A549 (cell line): ENCODE data around the gene HLCS. TPM values are rescaled to one million over a fixed set of nuclear protein-coding genes. Genes with fewer than 3 reads are reported as not detected.

Experiments used
- ATAC-seq, 2 experiments: fragments of 200-7000 bp in 1 of 2; fragments of >200 bp in 1 of 2; cut with Nextera tagmentation in 1 of 2; cut with Tn5 transposase in 1 of 2; 3 replicates each; pipeline versions ENCODE4 v1.8.0 to v1.9.1; 2018 to 2020; ENCODE audit warnings: mild to moderate bottlenecking in 1 of 2, moderate library complexity in 1 of 2
- CTCF ChIA-PET: fragments of 300-600 bp; sonication (Branson Sonifier 250); formaldehyde crosslinking; extraction: SDS; loops from one replicate; lab custom pipeline; 2021; ENCODE audit warnings: antibody characterized with exemption, inconsistent platforms; lab: Yijun Ruan, JAX
- POLR2A ChIA-PET: fragments of 350-600 bp; formaldehyde crosslinking; extraction: SDS; loops from one replicate; lab custom pipeline; 2021; ENCODE audit warnings: antibody characterized with exemption, inconsistent platforms; lab: Yijun Ruan, JAX
- DNase-seq, 2 experiments: peaks; one replicate each; pipeline versions ENCODE4 v3.0.0 to v3.0.0-alpha.2; 2011 to 2016; ENCODE audit warnings: low read depth in 1 of 2, low spot score in 1 of 2
- FAIRE-seq: peaks from 2 replicates; lab custom pipeline; 2011; peaks lifted over from hg19 to GRCh38; lab: Jason Lieb, UNC
- H3K27ac ChIP-seq, 2 experiments: fragments of >200 bp; sonication (Bioruptor Twin); formaldehyde crosslinking; 3 replicates each; pipeline ENCODE4 v1.5.1; 2016 to 2017
- H3K4me1 ChIP-seq: fragments of >200 bp; sonication (Bioruptor Twin); formaldehyde crosslinking; 3 replicates; pipeline ENCODE4 v1.6.1; 2016
- H3K4me2 ChIP-seq: fragments of >200 bp; sonication (Bioruptor Twin); formaldehyde crosslinking; 3 replicates; pipeline ENCODE4 v1.6.1; 2016
- H3K4me3 ChIP-seq: fragments of >200 bp; sonication (Bioruptor Twin); formaldehyde crosslinking; 3 replicates; pipeline ENCODE4 v1.5.1; 2016
- H3K9me3 ChIP-seq: fragments of >200 bp; sonication (Bioruptor Twin); formaldehyde crosslinking; 3 replicates; pipeline ENCODE4 v1.6.1; 2016
- CBX2 ChIP-seq: fragments of 200-600 bp; sonication (generic); IDR thresholded peaks from 2 replicates; pipeline ENCODE4 v1.6.1; 2016; ENCODE audit warnings: low read depth, mild to moderate bottlenecking, borderline replicate concordance
- CHD4 ChIP-seq: fragments of 200-600 bp; sonication (generic); IDR thresholded peaks from 2 replicates; pipeline ENCODE4 v1.6.1; 2016; ENCODE audit warnings: antibody characterized with exemption, mild to moderate bottlenecking, borderline replicate concordance
- CTCF ChIP-seq: fragments of >200 bp; sonication (Bioruptor Twin); formaldehyde crosslinking; IDR thresholded peaks from 3 replicates; pipeline ENCODE4 v1.5.1; 2016
- EHMT2 ChIP-seq: fragments of 200-600 bp; sonication (generic); IDR thresholded peaks from 2 replicates; pipeline ENCODE4 v1.6.1; 2016; ENCODE audit warnings: antibody characterized with exemption, low read depth, mild to moderate bottlenecking, moderate library complexity
- EP300 ChIP-seq, 2 experiments: fragments of >200 bp; sonication (Bioruptor Twin); formaldehyde crosslinking; IDR thresholded peaks; 2 replicates in 1 of 2; 3 replicates in 1 of 2; pipeline ENCODE4 v1.6.1; 2016 to 2017
- ESRRA ChIP-seq: fragments of 150-350 bp; IDR thresholded peaks from 2 replicates; pipeline ENCODE4 v1.6.1; 2014; ENCODE audit warnings: mild to moderate bottlenecking, low read length, borderline replicate concordance
- FOSL2 ChIP-seq, 2 experiments: fragments of 450-650 bp in 1 of 2; fragments of >200 bp in 1 of 2; sonication (Bioruptor Twin) in 1 of 2; formaldehyde crosslinking; IDR thresholded peaks; 2 replicates each; pipeline versions ENCODE4 v1.5.0 to v1.6.1; 2016 to 2020; ENCODE audit warnings: mild to moderate bottlenecking in 1 of 2, moderate library complexity in 1 of 2
- FOXS1 ChIP-seq: fragments of 250-450 bp; sonication (Bioruptor Pico); IDR thresholded peaks from 2 replicates; pipeline ENCODE4 v1.5.0; 2020; ENCODE audit warnings: mild to moderate bottlenecking, moderate library complexity
- HES2 ChIP-seq: fragments of >200 bp; sonication (Bioruptor Twin); formaldehyde crosslinking; IDR thresholded peaks from 2 replicates; pipeline ENCODE4 v1.6.1; 2016
- HOXA7 ChIP-seq: fragments of 250-450 bp; sonication (Bioruptor Pico); IDR thresholded peaks from 2 replicates; pipeline ENCODE4 v1.5.0; 2020; ENCODE audit warnings: mild to moderate bottlenecking, moderate library complexity
- HOXB5 ChIP-seq: fragments of 250-450 bp; sonication (Bioruptor Pico); IDR thresholded peaks from 2 replicates; pipeline ENCODE4 v1.5.0; 2020; ENCODE audit warnings: mild to moderate bottlenecking, moderate library complexity
- NPAS2 ChIP-seq: fragments of 250-450 bp; sonication (Bioruptor Pico); IDR thresholded peaks from 2 replicates; pipeline ENCODE4 v1.8.0; 2022; ENCODE audit warnings: mild to moderate bottlenecking, moderate library complexity, borderline replicate concordance
- PBX3 ChIP-seq: IDR thresholded peaks from 2 replicates; pipeline ENCODE4 v1.6.1; 2012
- POLR2A ChIP-seq: IDR thresholded peaks from 2 replicates; pipeline ENCODE4 v1.6.1; 2012; ENCODE audit warnings: mild to moderate bottlenecking, low read length
- POLR2AphosphoS2 ChIP-seq: conservative IDR thresholded peaks from 2 replicates; pipeline ENCODE4 v1.6.1; 2012; ENCODE audit warnings: low read length, improper control_type of control experiment, inconsistent platforms
- RARB ChIP-seq: fragments of 250-450 bp; sonication (Bioruptor Pico); IDR thresholded peaks from 2 replicates; pipeline ENCODE4 v1.8.0; 2021; ENCODE audit warnings: mild to moderate bottlenecking, moderate library complexity
- TFCP2L1 ChIP-seq: fragments of 250-450 bp; sonication (Bioruptor Pico); IDR thresholded peaks from 2 replicates; pipeline ENCODE4 v1.5.0; 2021; ENCODE audit warnings: mild to moderate bottlenecking
- ZFP36 ChIP-seq: fragments of 450-650 bp; IDR thresholded peaks from 2 replicates; pipeline ENCODE4 v1.6.1; 2014; ENCODE audit warnings: borderline replicate concordance; ENCODE audit not compliant: partially characterized antibody
- WGBS: methylation state at CpG from one replicate; pipeline ENCODE4 v1.1.6; 2017; ENCODE audit errors: missing lambda C conversion rate; 5-methylcytosine and 5-hydroxymethylcytosine counted together
- polyA plus RNA-seq, 4 experiments: library from polyadenylated mRNA; depleted of rRNA in 3 of 4; stranded (reverse); fragments of >200 nt; fragmentation: RNase III in 1 of 4; extraction: RNeasy Plus Mini Kit Qiagen cat#74134 plus additional on column Dnase treatment in 1 of 4; gene quantifications; 2 replicates in 3 of 4; 3 replicates in 1 of 4; pipeline ENCODE4 v1.2.3, GENCODE V29; 2011 to 2017
- TF ChIP-seq, protein P1 (sequence below): IDR thresholded peaks from 2 replicates; pipeline ENCODE4 v1.6.1; 2012
- TF ChIP-seq, protein P2 (sequence below): IDR thresholded peaks from 2 replicates; pipeline ENCODE4 v1.6.1; 2012; ENCODE audit warnings: low read depth, borderline replicate concordance
- TF ChIP-seq, protein P3 (sequence below): fragments of 150-350 bp; IDR thresholded peaks from 2 replicates; pipeline ENCODE4 v1.6.1; 2014; ENCODE audit warnings: low read depth, mild to moderate bottlenecking, low read length

The HLCS gene
- polyA plus RNA-seq, 2 of the 4 experiments (the other 2 are of a cell fraction), result 8.4 to 24.3 TPM

DNA sequence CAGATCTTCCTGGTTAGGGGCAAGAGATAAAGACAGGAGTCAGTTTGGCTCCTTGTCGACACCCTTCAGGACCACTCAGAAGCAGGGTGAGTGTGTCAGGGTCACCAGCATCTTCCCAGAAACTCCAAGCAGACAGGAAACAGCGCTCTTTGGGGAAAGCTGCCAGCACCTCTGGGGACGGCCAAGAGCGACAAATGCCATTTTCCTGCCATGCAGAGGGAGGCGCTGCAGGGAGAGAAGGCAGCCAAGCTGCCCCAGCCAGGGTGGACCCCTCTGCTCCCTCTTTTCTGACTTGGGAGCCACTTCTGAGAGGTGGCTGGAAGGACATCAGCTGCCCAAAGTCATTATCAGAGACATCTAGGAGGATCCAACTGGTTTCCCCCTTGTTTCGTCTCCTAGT is 238.6 kb downstream of the HLCS start (continued):
- TF ChIP-seq HOXA7 (CRISPR knock-in tag) (no peak), HOXB5 (CRISPR knock-in tag) (no peak), TFCP2L1 (CRISPR knock-in tag) (no peak), CHD4 (no peak)
- TF ChIP-seq, protein P1, sequence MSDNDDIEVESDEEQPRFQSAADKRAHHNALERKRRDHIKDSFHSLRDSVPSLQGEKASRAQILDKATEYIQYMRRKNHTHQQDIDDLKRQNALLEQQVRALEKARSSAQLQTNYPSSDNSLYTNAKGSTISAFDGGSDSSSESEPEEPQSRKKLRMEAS, result no peak
- TF ChIP-seq, protein P2, sequence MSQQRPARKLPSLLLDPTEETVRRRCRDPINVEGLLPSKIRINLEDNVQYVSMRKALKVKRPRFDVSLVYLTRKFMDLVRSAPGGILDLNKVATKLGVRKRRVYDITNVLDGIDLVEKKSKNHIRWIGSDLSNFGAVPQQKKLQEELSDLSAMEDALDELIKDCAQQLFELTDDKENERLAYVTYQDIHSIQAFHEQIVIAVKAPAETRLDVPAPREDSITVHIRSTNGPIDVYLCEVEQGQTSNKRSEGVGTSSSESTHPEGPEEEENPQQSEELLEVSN, result no peak

- Histone ChIP-seq H3K9me3 (no peaks in the 10 kb centered on the region), H3K4me3 (no peak overlapping the region), H3K4me1 (no peaks in the 10 kb centered on the region), H3K27ac (no peak overlapping the region), H3K4me2 (no peak overlapping the region)
- ATAC-seq (no peak), FAIRE-seq (no peak), DNase-seq (no peak)
- 96% methylated on average over 5 of the region's 12 CpGs for WGBS
- POLR2A ChIA-PET, result no interaction called here
- no peak for TF ChIP-seq PBX3
- TF ChIP-seq HES2, result no peak
- TF ChIP-seq ESRRA, result no peak
- TF ChIP-seq HOXA7 (CRISPR knock-in tag), result no peak
- CTCF ChIA-PET, result interaction anchor here (0.8 kb wide), 1 partner anchor 304 kb away, joined by 3 read pairs; no protein-coding TSS in a partner anchor
Measured at GRCh38 chr21:36725793-36726386, 240.6 kb downstream of the HLCS start.

GRCh38 chr21:36724660-36725059 is 241.8 kb downstream of the HLCS start:
- Histone ChIP-seq H3K9me3 (no peaks in the 10 kb centered on the region), H3K27ac (no peak overlapping the region), H3K4me1 (no peaks in the 10 kb centered on the region), H3K4me2 (no peak overlapping the region), H3K4me3 (no peak overlapping the region)
- POLR2A ChIA-PET, result no interaction called here
- TF ChIP-seq EP300 (IDR thresholded peaks at IDR 0.05), result no peak
- CTCF ChIA-PET, result no interaction called here
- DNase-seq (no peak), FAIRE-seq (no peak), ATAC-seq (no peak)
- WGBS, result 94% methylated on average over 3 of the region's 3 CpGs

DNA sequence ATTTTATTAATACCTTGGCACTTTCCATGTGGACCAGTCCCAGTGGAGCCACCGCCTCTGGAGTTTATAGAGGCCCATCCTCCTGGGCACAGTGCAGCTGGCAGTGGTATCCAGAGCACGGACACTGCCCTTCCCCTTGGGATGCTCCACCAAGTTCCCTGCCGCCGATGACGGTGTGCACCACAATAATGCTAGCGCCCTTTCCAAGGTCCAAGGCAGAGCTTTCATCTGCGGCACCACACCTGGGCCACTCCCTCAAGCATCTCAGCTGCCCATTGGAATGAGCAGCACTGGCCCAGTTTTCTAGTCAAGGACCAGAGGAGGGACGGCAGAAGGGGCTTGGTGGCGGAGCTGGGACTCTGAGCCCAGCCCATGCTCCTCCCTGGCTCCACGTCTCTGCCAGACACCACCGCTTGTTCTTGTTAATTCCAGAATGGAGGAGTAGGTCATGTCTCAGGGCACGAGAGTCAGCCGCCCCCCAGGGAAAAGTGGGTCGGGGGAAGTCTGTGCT is 243.0 kb downstream of the HLCS start:
- TF ChIP-seq POLR2AphosphoS2 (no peak), FOXS1 (CRISPR knock-in tag) (no peak), TFCP2L1 (CRISPR knock-in tag) (no peak), CTCF (no peak), NPAS2 (CRISPR knock-in tag) (no peak), POLR2A (no peak), RARB (CRISPR knock-in tag) (no peak), FOSL2 (IDR thresholded peaks at IDR 0.05) (no peak), FOSL2 (CRISPR knock-in tag; IDR thresholded peaks at IDR 0.05) (no peak), ZFP36 (no peak), CBX2 (no peak), EHMT2 (no peak), PBX3 (no peak)
- TF ChIP-seq, protein P2, result no peak
- TF ChIP-seq, protein P3, sequence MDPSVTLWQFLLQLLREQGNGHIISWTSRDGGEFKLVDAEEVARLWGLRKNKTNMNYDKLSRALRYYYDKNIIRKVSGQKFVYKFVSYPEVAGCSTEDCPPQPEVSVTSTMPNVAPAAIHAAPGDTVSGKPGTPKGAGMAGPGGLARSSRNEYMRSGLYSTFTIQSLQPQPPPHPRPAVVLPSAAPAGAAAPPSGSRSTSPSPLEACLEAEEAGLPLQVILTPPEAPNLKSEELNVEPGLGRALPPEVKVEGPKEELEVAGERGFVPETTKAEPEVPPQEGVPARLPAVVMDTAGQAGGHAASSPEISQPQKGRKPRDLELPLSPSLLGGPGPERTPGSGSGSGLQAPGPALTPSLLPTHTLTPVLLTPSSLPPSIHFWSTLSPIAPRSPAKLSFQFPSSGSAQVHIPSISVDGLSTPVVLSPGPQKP, result no peak
- TF ChIP-seq, all 56 proteins: peak for 0
- H3K27ac ChIP-seq, result no peak overlapping the region
- no peaks in the 10 kb centered on the region for H3K4me1 ChIP-seq
- FAIRE-seq (no peak), ATAC-seq (no peak), DNase-seq (no peak)
- POLR2A ChIA-PET, result no interaction called here
- H3K4me2 ChIP-seq, result no peak overlapping the region
- no peaks in the 10 kb centered on the region for H3K9me3 ChIP-seq
- CTCF ChIA-PET, result interaction anchor here (0.6 kb wide), 1 partner anchor 15 kb away, joined by 3 read pairs; no protein-coding TSS in a partner anchor
- 91% methylated on average over 11 of the region's 14 CpGs for WGBS
- H3K4me3 ChIP-seq, result no peak overlapping the region
